Erythroblast (primary cell): Measurements from ENCODE around the gene NPY4R.
"Not testable (repeated sequence)": the region's sequence is repeated elsewhere in the genome, so short reads cannot be mapped to it uniquely, and the experiment has no call there.

Experiments used
- DNase-seq, 2 experiments: peaks; one replicate each; lab custom pipeline; 2025; lab: John Stamatoyannopoulos, UW
- GATA1 ChIP-seq: IDR thresholded peaks from 2 replicates; pipeline ENCODE4 v1.6.1; 2011; ENCODE audit warnings: low read depth, mild to moderate bottlenecking, control low read depth, low read length, moderate library complexity
- POLR2A ChIP-seq: IDR thresholded peaks from 2 replicates; pipeline ENCODE4 v1.6.1; 2011; ENCODE audit warnings: mild to moderate bottlenecking, low read length

The NPY4R gene, protein sequence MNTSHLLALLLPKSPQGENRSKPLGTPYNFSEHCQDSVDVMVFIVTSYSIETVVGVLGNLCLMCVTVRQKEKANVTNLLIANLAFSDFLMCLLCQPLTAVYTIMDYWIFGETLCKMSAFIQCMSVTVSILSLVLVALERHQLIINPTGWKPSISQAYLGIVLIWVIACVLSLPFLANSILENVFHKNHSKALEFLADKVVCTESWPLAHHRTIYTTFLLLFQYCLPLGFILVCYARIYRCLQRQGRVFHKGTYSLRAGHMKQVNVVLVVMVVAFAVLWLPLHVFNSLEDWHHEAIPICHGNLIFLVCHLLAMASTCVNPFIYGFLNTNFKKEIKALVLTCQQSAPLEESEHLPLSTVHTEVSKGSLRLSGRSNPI

DNA sequence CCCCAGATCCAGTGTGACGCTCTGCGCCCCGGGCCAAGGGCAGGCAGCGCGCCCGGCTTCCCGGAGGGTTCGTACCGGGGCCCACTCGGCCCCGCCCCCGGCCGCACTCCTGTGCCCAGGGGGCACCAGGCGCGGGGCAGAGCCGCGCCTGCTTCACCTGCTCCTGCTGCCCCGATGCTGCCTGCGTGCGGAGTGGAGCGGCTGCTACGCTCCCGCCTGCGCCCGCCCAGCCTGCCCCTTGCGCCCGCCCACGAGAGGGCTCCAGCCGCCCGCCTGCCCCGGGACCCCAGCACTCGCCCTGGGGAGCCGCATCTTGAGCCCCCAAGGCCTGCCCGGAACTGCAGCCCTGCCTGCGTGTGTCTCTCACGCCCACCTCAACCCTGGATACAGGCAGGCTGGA is at the start of gene NPY4R:
NPY4R (minus strand) TSS at position 194 of the 400 bp plus-strand sequence. CDS start 3,323 bp downstream, outside the sequence.
- not testable (repeated sequence) for DNase-seq

DNA sequence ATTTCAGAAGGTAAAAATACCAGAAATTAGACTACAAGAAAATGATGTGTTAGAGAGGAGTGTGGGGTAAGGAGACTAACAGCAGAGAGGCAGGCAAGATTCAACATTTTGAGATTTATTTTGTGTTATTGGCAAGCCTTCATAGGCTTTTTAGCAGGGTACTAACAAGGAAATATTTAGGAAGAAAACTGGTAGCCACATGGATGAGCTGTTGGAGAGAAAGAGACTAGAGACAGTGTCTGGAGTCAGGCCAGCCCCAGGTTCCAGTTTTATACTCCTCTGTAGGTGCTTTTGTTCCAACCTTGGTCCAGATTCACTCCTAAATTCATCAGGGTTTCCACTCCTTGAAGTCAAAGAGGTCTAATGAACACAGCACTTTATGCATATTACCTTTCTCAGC is 49.6 kb upstream of the NPY4R start:
- TF ChIP-seq GATA1 (no peak), POLR2A (no peak)
- DNase-seq: no peak

DNA sequence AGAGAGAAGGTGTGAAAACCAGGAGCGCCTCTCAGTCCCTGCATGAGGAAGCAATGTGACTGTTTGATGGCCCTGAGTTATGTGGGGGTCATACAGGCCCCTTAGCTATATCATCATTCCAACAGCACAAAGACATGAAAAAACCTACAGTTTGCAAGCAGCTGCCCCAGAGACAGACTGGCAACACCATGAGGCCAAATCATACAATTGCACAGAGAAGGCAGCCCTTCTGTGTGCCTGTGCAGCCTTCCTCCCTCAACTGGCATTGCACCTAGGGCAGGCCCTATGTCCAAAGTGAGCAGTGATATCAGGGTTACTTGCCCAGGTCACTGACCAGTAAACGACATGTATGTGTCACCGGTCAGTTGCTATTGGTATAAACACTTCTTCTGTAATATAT is 49.1 kb upstream of the NPY4R start:
- DNase-seq: no peak
- TF ChIP-seq GATA1 (no peak), POLR2A (no peak)

DNA sequence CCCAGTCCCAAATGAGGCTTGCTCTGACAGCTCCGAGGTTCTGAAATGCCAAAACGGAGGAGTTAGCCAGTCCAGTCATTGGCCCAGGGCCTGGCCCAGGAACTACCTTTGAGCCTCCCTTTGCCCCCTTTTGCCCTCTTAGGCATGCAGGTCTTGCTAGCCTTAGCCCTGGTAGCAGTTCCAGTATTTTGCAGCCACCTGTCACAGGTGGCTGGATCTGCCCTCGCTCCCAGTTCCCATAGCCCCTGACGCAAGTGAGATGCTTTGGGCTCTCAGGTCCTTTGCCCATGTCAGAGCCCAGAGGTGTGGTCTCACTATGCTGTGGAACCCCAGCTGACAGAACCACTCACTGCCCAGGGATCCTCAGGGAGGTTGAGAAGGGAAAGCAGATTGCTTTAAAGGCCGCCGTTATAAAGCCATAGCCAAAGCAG is 48.7 kb upstream of the NPY4R start:
- DNase-seq: no peak
- TF ChIP-seq GATA1 (no peak), POLR2A (no peak)

DNA sequence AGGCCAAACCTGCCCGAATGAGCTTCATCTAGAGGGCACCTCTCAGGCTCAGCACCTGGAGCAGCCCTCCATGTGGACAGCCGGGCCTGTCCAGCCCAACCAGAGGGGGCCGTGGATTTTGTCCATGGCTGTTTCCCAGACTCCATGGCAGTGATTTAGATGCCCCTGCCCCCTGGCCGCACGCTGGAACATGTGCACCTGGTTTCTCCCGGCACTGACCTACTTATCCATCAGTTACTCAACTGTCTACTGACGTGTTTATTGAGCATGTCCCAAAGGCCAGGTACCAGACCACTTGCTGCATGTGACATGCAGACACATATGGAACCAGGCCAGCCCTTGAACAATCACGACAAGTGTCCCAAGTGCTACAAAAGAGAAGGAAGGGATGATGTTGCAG is 47.6 kb upstream of the NPY4R start:
- DNase-seq: not testable (repeated sequence)

DNA sequence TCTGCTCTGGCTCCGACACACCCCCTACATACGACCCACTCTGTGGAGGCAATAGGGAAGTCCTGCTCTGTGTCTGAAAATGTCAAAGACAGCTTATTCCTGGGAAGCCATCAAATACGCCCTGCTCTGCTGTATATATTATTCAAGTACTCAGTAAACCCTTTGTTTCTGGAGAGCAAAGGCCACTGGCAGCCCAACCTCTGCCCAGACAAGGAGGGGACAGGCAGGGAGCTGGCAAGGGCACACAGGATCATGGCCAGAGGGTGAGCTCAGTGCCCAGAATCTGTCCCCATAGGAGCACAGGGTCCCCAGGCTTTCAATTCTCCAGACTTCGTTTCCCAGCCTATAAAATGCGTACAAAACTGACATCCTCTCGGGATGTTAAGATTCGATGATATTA is 47.0 kb upstream of the NPY4R start:
- DNase-seq: not testable (repeated sequence)

DNA sequence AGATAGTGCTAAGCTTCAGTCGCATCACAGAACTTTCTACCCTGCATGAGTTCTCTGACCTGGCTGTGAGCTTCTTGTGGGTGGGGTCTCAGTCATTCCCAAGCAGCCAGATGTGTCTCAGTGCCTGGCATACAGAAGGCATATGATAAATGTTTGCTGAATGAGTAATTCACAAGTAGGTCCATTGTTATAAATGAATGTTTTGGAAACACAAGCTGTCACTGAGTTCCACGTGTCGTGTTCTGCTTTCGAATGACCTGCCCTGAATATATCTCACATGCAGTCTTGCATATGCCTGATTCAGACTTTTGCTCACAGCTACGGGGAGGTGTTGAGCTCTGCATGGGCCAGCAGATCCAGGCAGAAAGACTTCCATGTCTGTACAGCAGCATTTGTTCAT is 46.2 kb upstream of the NPY4R start:
- DNase-seq: not testable (repeated sequence)

DNA sequence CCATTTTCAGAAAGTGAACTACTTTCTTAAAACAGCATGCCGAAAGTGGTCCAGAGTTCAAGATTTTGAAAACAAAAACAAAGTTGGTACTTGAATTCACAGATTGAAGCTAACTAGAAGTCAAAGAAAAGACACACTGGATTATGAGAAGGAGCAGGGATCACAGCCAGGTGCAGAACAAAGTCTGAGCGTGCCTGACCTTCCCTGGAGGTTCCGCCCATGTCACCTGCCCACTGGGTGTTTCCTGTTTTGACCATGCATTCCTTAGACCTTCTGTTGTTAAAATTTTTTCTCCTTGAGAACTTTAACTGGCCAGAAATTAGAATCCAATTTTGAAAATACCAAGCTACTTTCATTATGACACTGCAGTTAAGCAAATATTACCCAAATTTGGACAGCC is 34.2 kb upstream of the NPY4R start:
- not testable (repeated sequence) for DNase-seq

DNA sequence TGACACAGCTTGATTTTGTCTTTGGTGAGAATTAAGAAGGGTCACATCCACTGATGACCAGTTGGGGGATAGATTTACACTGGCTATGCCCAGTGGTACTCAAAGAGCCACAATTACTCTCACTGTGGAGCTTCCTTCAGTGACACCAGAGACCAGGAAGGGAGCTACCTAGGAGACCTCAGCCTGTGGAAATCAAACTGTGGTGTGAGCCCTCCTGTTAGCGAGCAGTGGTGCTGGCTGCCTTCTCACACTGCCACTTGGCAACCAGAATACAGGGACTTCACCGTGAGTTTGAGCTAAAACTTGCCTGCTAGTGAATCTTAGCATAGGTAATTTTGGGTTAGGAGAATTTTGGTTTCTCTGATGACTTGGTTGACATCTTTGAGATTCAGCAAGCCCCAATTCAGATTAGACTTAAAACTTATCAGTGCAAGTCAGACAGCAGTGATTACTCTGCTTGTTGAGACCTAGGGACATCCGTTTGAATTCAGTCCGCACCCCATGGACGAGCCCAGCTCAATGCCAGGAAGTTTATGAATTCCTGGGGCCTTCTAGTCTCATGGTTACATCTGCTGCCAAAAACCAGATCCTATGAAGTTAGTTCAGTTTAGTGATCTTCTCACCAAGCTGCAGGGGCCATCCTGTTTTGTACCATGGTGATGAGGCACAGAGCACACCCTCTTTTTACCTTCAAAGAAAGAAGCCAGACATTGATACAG is 33.4 kb upstream of the NPY4R start:
- DNase-seq: not testable (repeated sequence)

DNA sequence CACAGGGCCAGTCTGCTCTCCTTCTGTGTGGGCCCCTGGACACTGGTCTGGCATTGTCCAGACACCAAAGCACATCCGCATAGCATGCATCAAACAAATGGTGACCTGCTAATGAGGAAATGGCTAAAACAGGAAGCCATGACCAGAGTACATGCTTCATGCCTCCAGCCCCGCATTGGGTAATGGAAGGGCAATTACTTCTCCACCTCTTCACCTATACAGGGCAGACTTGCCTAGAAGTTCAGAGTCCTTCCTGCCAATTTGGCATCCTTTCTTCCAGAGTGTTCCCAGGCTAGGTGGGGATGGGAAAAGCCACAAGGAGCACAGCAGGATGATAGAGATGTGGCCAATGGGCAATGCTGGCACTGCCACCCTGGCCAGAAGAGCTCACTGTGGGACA is 32.1 kb upstream of the NPY4R start:
- not testable (repeated sequence) for DNase-seq

DNA sequence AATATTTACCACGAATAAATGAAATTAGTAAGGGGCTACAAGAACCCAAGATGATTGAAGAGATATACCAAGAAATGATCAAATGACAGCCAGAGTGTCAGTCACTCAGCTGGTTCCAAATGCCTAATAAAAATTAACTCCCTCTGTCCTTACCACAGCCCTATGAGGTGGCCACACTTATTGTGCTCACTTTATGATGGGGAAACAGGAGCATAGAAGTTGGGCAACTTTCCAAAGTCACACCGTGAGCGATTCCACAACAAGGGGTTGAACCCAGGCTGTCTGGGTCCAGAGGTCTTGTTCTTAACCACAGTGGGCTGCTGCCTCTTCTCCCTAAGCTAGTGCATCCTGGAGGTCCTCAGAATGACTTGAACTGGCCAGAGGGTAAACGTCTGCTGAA is 31.6 kb upstream of the NPY4R start:
- DNase-seq: not testable (repeated sequence)

DNA sequence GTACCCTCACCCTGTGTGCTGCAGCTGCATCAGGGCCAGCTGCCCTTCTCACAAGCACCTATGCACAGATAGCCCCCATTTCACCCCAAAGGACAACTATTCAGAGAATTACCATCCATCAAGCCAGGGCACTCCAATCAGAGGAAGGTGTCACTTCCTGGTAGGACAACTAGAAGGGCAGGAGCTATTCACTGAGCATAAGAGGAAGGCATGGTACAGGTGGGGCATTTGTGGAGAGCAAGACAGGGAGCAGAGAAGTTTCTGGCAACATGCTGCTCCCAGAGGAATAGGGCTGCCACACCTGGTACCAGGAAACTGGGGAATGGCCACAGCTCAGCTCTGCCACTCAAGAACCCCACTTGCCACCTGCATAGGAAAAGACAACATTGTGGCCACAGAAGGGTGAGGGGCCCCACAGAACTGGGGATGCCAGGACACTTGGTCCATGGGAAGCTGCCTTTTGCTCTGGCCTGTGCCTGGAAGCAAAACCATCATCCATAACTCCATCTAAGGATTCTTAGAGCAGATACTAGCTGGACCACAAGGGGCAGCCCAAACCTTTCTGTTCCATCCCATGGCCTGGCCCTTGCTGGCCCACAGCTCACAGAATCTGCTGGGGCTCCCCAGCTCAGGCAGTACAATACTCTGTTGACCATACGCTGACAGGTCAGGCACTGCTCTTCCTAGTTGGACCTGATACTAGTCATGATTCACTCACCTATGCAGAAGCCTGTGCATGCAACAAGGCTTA is 25.8 kb upstream of the NPY4R start:
- DNase-seq: not testable (repeated sequence)

DNA sequence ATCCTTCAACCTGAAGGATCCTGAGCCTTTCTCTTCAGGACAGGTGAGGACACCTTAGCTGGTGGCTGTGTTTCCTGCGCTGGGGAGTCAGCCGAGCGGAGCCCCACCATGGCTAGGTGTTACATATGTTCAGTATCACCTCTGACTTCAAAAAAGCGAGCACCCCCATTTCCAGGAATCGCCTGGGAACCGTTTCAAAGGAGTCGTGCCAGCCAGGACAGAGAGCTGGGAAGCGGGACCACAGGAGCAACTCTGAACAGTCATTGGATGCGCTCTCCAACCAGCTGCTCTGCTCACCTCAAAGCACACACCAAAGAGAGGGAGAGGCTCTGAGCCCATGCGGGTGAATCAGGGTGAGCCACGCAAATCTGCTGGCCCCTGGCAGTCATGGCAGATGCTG is 24.5 kb upstream of the NPY4R start:
- not testable (repeated sequence) for DNase-seq

DNA sequence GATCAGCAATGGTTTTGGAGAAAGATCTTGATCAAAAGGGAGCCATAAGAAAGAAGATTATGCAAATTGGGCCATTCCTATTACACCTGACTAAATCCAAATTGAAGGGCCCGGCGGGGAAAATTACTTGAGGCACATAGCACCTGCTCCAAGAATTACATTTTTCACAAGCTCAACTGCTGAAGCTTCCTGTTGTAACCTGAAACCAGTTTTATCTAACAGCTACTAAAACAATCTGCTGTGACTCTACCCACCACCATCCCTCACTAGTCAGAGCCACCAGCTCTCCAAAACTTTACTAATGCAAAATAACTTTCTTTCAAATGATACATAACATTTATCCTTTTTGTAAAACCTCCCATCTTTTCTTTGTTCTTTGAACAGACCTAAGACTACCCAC is 20.7 kb upstream of the NPY4R start:
- not testable (repeated sequence) for DNase-seq

DNA sequence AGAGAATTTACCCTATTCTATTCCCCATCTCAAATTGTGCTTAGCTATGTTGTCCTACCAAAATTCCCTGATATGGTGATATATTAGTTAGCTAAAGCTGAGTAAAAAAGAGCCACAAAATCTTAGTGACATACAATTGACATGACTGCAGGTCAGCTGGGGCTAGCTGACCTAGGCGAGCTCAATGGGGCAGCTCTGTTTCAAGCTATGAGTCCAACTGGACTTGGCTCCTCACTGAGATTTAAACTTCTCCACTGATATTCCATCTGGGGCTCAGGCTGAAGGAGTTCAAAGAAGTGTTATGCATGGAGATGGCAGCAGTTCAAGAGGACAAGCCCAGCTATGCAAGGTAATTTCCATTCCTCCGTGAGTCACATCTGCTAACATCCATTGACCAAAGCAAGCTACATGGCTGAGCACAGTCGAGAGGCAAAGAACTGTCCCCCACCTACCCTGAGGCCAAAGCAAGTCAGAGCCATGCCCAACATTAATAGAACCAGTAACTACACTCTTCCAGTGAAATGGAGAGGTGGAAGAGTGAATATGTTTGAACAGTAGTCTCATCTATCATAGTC is 9.1 kb upstream of the NPY4R start:
- DNase-seq: not testable (repeated sequence)

DNA sequence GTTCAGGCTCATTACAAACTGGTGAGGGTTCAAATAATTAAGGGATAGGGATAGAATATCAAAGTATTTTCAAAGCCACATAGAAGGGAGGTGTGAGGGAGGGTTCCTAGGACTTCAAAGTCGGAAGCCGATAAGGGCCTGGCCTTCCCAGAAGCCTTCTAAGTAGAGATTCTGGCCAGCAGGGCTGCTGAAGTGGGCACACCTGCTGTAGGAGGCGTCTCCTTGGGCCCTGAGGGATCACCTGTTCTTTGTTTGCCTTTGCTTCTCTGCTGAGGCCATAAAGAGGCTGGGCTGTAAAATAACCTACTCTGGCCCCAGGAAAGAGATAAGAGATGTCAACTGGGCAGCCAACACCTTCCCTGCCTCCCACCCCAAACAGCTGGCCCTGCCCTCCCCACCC is 8.0 kb upstream of the NPY4R start:
- not testable (repeated sequence) for DNase-seq

DNA sequence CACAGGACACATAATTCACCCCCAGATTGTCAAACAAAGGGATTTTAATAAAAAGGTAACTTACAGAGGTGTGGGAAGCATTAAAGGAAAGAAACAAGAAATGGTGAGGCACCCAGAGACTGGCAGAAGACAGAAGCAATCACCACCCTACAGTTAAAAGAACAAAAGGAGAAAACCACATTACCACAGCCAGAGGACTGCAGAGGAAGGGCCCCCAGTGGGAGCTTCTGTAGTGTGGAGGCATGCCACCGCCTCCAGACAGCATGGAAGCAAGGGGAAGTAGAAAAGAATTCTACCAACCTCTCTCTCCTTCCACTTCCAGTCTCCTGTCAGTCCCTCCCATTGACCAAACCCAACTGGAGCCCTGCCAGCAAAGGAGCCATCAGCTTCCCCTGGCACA is 4.4 kb upstream of the NPY4R start:
- not testable (repeated sequence) for DNase-seq

DNA sequence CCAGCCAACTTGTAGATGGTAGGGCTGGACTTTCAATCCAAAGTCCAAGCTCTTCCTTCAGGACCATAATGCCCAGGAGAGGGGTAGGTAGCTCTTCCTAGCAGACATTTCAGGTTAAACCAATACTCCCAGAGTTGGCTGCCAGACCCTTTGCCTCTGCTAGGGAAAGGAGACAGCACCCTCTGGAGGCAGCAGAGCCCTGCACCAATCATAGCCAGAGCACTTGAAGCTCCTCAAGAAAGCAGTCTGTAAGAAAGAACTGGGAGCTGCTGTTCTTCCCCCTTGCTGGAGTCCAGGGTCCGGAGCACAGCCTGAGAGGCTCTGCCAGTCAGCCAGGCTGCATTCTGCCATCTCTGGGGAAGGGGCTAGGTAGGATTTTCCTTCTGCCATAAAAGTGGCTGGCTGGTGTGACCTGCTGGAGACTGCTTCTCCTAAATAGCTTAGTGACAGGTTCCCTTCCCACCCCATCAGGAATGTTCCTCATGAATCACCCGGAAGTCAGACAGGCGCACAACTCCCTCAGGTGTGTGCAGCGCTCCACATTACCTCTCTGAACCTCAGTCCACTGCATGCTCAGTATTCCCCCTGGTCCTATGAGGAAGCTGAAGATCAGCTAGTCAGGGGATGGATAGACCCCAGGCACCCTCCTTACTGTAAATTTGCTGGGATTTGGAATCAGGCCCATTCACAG is 2.5 kb upstream of the NPY4R start:
- not testable (repeated sequence) for DNase-seq

DNA sequence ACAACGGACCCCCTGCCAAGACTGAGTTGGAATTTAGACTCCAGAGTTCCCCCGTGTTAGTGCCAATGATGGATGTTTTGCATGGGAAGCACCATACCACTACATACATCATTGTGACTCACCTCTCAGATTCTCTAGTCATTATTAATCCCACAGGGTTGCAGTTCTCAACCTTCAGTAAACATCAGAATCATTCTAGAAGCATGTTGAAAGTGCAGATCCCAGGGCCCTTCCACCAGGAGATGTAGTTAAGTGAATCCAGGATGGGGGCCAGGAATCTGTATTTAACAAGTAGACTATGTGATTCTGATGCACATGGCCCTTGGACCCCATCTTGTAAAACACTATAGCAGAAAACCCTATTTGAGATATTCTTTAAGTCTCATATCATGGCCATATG is 2.1 kb downstream of the NPY4R start:
- not testable (repeated sequence) for DNase-seq

DNA sequence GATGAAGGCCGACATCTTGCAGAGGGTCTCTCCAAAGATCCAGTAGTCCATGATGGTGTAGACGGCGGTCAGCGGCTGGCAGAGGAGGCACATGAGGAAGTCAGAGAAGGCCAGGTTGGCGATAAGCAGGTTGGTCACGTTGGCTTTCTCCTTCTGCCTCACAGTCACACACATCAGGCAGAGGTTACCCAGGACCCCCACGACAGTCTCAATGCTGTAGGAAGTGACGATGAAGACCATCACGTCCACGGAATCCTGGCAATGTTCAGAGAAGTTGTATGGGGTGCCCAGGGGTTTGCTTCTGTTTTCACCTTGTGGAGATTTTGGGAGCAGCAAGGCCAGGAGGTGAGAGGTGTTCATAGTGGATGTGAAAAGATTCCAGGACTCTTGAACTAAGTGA is 3.5 kb downstream of the NPY4R start:
- DNase-seq: not testable (repeated sequence)
